ENCODE results near the gene PHLDA3.

Gene PHLDA3

DNA sequence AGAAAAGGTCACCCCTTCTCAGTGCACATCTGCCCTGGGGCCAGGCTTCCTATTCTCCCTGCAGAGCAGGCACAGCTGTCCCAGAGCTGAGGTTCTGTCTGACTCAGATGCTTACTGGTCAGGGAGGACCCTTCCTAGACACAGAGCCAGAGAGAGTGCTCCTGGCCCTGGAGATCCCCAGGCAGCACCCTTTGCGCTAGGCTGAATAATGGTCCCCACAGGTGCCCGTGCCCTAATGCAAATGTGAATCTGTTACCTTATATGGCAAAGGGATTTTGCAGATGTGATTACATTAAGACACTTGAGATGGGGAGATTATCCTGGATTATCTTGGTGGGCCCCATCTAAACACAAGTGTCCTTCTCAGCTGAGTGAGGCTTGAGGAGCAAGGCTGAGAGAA lies 44.8 kb downstream of the PHLDA3 start:
- Histone ChIP-seq H2AFZ (ENCODE audit: low read depth, low read length) (no peak overlapping the region), H3K4me1 (ENCODE audit: insufficient read depth, low read length) (no peaks in the 10 kb centered on the region), H3K4me2 (ENCODE audit: insufficient read depth, low read length) (no peak overlapping the region), H4K20me1 (ENCODE audit: insufficient read depth, low read length) (0 out of 2 replicates have a peak, but pooled peaks cover 10% of the 10 kb centered on the region), H3K27ac (ENCODE audit: low read length) (no peak overlapping the region), H3K9ac (ENCODE audit: low read depth, low read length) (no peak overlapping the region), H3K36me3 (ENCODE audit: insufficient read depth, low read length) (no peaks in the 10 kb centered on the region), H3K9me3 (ENCODE audit: insufficient read depth, low read length, severe bottlenecking) (no peaks in the 10 kb centered on the region), H3K27me3 (ENCODE audit: insufficient read depth, low read length, poor library complexity) (peaks cover 42% of the 10 kb centered on the region), H3K4me3 (ENCODE audit: low read depth in 1 of 2, low read length in 2 of 2) (no peak overlapping the region), H3K79me2 (ENCODE audit: insufficient read depth, low read length) (no peaks in the 10 kb centered on the region)
- DNase-seq (no peak), ATAC-seq (ENCODE audit: insufficient read depth, low read depth) (no peak)
- no peak for TF ChIP-seq EZH2 (IDR thresholded peaks at IDR 0.05; ENCODE audit: borderline replicate concordance, low read depth, low read length, severe bottlenecking)
- TF ChIP-seq, protein P1, sequence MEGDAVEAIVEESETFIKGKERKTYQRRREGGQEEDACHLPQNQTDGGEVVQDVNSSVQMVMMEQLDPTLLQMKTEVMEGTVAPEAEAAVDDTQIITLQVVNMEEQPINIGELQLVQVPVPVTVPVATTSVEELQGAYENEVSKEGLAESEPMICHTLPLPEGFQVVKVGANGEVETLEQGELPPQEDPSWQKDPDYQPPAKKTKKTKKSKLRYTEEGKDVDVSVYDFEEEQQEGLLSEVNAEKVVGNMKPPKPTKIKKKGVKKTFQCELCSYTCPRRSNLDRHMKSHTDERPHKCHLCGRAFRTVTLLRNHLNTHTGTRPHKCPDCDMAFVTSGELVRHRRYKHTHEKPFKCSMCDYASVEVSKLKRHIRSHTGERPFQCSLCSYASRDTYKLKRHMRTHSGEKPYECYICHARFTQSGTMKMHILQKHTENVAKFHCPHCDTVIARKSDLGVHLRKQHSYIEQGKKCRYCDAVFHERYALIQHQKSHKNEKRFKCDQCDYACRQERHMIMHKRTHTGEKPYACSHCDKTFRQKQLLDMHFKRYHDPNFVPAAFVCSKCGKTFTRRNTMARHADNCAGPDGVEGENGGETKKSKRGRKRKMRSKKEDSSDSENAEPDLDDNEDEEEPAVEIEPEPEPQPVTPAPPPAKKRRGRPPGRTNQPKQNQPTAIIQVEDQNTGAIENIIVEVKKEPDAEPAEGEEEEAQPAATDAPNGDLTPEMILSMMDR (IDR thresholded peaks at IDR 0.05; ENCODE audit: borderline replicate concordance, extremely low read depth, low read length, poor library complexity, severe bottlenecking): no peak

DNA sequence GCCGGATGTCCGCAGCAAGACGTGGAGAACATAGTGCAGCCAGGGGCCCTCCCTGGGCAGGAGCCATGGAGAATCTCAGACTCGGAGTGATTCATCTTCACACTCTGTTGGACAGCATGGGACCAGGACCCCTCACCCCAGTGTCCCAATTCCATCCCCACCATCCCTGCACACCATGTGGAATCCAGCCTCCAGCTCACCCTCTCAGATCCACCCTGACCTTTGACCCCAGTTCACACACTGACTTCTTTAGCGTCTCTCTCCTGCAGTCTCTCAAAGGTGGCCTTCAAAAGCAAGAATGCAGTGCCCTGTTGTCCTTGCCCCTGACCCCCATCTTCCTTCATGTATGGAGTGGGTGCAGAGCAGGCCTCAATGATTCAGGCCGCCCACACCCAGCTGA lies 45.3 kb downstream of the PHLDA3 start:
- Histone ChIP-seq H3K36me3 (ENCODE audit: insufficient read depth, low read length) (no peaks in the 10 kb centered on the region), H3K4me3 (ENCODE audit: low read depth in 1 of 2, low read length in 2 of 2) (no peak overlapping the region), H3K27me3 (ENCODE audit: insufficient read depth, low read length, poor library complexity) (peaks cover 42% of the 10 kb centered on the region), H3K27ac (ENCODE audit: low read length) (no peak overlapping the region), H3K9ac (ENCODE audit: low read depth, low read length) (no peak overlapping the region), H2AFZ (ENCODE audit: low read depth, low read length) (no peak overlapping the region), H3K79me2 (ENCODE audit: insufficient read depth, low read length) (no peaks in the 10 kb centered on the region), H3K9me3 (ENCODE audit: insufficient read depth, low read length, severe bottlenecking) (no peaks in the 10 kb centered on the region), H3K4me1 (ENCODE audit: insufficient read depth, low read length) (no peaks in the 10 kb centered on the region), H4K20me1 (ENCODE audit: insufficient read depth, low read length) (0 out of 2 replicates have a peak, but pooled peaks cover 10% of the 10 kb centered on the region), H3K4me2 (ENCODE audit: insufficient read depth, low read length) (no peak overlapping the region)
- DNase-seq (no peak), ATAC-seq (ENCODE audit: insufficient read depth, low read depth) (no peak)
- TF ChIP-seq, protein P1 (IDR thresholded peaks at IDR 0.05; ENCODE audit: borderline replicate concordance, extremely low read depth, low read length, poor library complexity, severe bottlenecking): no peak
- TF ChIP-seq EZH2 (IDR thresholded peaks at IDR 0.05; ENCODE audit: borderline replicate concordance, low read depth, low read length, severe bottlenecking): no peak

DNA sequence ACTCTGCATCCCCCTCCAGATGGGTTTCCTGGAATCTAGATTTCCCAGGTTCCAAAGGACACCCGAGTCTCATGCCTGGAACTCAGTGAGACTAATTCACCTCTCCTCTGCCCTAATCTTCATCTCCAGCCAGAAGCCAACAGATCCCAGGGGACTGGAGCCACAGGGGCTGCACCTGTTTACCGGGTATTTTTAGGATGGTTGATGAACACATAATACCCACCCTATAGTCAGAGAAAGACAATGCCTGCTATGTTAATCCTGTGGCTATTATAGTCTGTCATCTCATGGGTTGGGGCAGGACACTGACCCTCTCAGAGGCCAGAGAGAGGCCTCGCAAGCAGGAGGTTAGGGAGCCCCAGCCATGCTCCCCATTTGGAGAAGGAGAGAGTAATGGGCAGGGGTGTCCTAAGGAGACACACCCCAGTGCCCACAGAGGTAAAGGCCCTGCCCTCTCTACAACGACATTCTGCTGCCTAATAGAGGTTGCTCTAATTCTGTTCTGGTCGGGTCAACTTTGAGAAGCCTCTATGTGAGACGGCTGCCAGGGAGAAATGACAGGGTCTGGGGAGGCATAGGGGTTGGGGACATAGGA lies 46.5 kb downstream of the PHLDA3 start:
- Histone ChIP-seq H3K27me3 (ENCODE audit: insufficient read depth, low read length, poor library complexity) (peaks cover 46% of the 10 kb centered on the region), H3K4me2 (ENCODE audit: insufficient read depth, low read length) (no peak overlapping the region), H3K27ac (ENCODE audit: low read length) (no peak overlapping the region), H2AFZ (ENCODE audit: low read depth, low read length) (no peak overlapping the region), H3K9ac (ENCODE audit: low read depth, low read length) (no peak overlapping the region), H3K4me1 (ENCODE audit: insufficient read depth, low read length) (no peaks in the 10 kb centered on the region), H3K4me3 (ENCODE audit: low read depth in 1 of 2, low read length in 2 of 2) (no peak overlapping the region), H4K20me1 (ENCODE audit: insufficient read depth, low read length) (0 out of 2 replicates have a peak, but pooled peaks cover 10% of the 10 kb centered on the region), H3K36me3 (ENCODE audit: insufficient read depth, low read length) (no peaks in the 10 kb centered on the region), H3K9me3 (ENCODE audit: insufficient read depth, low read length, severe bottlenecking) (no peaks in the 10 kb centered on the region), H3K79me2 (ENCODE audit: insufficient read depth, low read length) (no peaks in the 10 kb centered on the region)
- ATAC-seq (ENCODE audit: insufficient read depth, low read depth): no peak
- DNase-seq: no peak
- TF ChIP-seq, protein P1 (IDR thresholded peaks at IDR 0.05; ENCODE audit: borderline replicate concordance, extremely low read depth, low read length, poor library complexity, severe bottlenecking): no peak
- TF ChIP-seq EZH2 (IDR thresholded peaks at IDR 0.05; ENCODE audit: borderline replicate concordance, low read depth, low read length, severe bottlenecking): no peak

All from DND-41 (cell line).